ENCODE measurements around the gene LRP5.

- no peak for TF ChIP-seq POLR2AphosphoS5 (IDR thresholded peaks at IDR 0.05)
- TF ChIP-seq CTCF (IDR thresholded peaks at IDR 0.05), result no peak
These were observed 87.5 kb downstream of the LRP5 start for GRCh38 chr11:68399916-68400315.
